Measurements from ENCODE around the gene KCNIP4. TPM values are rescaled to one million over a fixed set of nuclear protein-coding genes. Genes with fewer than 3 reads are reported as not detected.

The KCNIP4 gene
- total and polyA plus RNA-seq, 2 of the 4 experiments (the other 2 are of a cell fraction), result not detected

DNA sequence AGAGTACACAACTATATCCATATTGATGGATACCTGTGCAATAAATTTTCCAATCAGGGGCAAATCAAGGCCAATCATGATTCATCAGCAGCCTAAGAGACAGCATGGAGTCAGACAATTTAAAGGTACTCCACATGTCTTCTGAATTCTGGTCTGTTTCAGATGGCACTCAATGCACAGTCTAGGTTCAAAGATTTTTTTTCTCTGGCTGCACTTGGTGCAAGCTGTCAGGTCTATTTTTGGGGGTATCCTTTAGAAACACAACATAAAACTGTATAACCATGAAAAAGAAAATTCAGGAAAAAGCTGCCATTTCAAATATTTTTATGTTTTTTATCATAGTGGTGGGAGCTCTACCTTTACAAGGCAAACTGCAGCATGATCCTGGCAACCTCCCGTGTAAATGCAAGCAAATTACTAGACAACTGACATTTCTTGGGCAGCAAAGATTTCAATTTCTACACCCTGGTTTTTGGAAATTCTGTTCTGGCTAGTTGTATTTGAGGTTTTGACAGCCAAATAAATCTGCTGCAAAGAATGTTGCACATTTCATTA lies 310.3 kb downstream of the KCNIP4 start:
- dilution Hi-C loops (cut with HindIII; ENCODE audit: low sequenced_read_pairs, unreplicated experiment), result no loop called here
- CTCF ChIA-PET, result interaction anchor here (0.6 kb wide), 1 partner anchor 211 kb away, joined by 4 read pairs; no protein-coding TSS in a partner anchor

More for the DNA sequence above, 310.3 kb downstream of the KCNIP4 start:
- Histone ChIP-seq H3K27me3 (ENCODE audit: control insufficient read depth, insufficient read depth, low read length) (no peaks in the 10 kb centered on the region), H2BK20ac (ENCODE audit: low read depth, low read length) (no peak overlapping the region), H3K4me3 (ENCODE audit: insufficient read depth, low read depth, low read length) (no peak overlapping the region), H2BK15ac (ENCODE audit: low read depth, low read length) (no peak overlapping the region), H3K27ac (ENCODE audit: insufficient read depth, low read length) (no peak overlapping the region), H3K56ac (ENCODE audit: extremely low read depth, insufficient read depth, low read length) (no peak overlapping the region), H2AFZ (replicated peaks; ENCODE audit: low read length, poor library complexity) (no peak overlapping the region), H3K4me2 (ENCODE audit: low read depth, low read length) (no peak overlapping the region), H3K79me1 (ENCODE audit: low read depth in 1 of 2, low read length in 2 of 2) (no peaks in the 10 kb centered on the region), H2AK5ac (ENCODE audit: low read depth, low read length) (no peak overlapping the region), H3K9me1 (ENCODE audit: insufficient read depth, low read length) (no peaks in the 10 kb centered on the region), H2AK9ac (replicated peaks; ENCODE audit: low read depth, low read length, poor library complexity) (no peak overlapping the region), H4K91ac (ENCODE audit: insufficient read depth, low read depth, low read length) (no peak overlapping the region), H3K4ac (ENCODE audit: low read depth, low read length) (no peak overlapping the region), H3K23ac (ENCODE audit: low read depth, low read length) (no peak overlapping the region), H4K20me1 (ENCODE audit: insufficient read depth, low read length) (no peaks in the 10 kb centered on the region), H4K8ac (ENCODE audit: low read depth in 2 of 2, low read length in 2 of 2) (no peak overlapping the region), H2BK5ac (ENCODE audit: low read depth, low read length, poor library complexity, severe bottlenecking) (no peak overlapping the region), H4K5ac (ENCODE audit: low read depth, low read length) (no peak overlapping the region), H3K9ac (ENCODE audit: low read depth, low read length) (no peak overlapping the region), H3K18ac (ENCODE audit: low read depth, low read length) (no peak overlapping the region), H2BK120ac (ENCODE audit: low read depth, low read length) (no peak overlapping the region), H3K14ac (replicated peaks; ENCODE audit: low read depth, low read length) (no peak overlapping the region), H3K36me3 (ENCODE audit: control insufficient read depth, insufficient read depth, low read length) (no peaks in the 10 kb centered on the region), H3K9me3 (ENCODE audit: control insufficient read depth, insufficient read depth, low read length) (peaks cover 5% of the 10 kb centered on the region), H3K4me1 (ENCODE audit: control insufficient read depth, insufficient read depth, low read length) (no peaks in the 10 kb centered on the region)
- in situ Hi-C loops (cut with MboI; ENCODE audit: low sequenced_read_pairs), result no loop called here
- intact Hi-C loops (cut with micrococcal nuclease), result no loop called here
- BruUV-seq (replicated peaks), result no TSS peak
- ATAC-seq (ENCODE audit: low read depth), result no peak
- no CpG with 5 or more reads among the region's 1 CpG for WGBS, 2 experiments (ENCODE audit: extremely low coverage in 2 of 2, insufficient read length in 1 of 2)
- no peak for DNase-seq
- no peak for TF ChIP-seq CEBPB (IDR thresholded peaks at IDR 0.05; ENCODE audit: low read depth, low read length)
- no peak for TF ChIP-seq RAD21 (IDR thresholded peaks at IDR 0.05; ENCODE audit: low read length)
- TF ChIP-seq, protein P1, sequence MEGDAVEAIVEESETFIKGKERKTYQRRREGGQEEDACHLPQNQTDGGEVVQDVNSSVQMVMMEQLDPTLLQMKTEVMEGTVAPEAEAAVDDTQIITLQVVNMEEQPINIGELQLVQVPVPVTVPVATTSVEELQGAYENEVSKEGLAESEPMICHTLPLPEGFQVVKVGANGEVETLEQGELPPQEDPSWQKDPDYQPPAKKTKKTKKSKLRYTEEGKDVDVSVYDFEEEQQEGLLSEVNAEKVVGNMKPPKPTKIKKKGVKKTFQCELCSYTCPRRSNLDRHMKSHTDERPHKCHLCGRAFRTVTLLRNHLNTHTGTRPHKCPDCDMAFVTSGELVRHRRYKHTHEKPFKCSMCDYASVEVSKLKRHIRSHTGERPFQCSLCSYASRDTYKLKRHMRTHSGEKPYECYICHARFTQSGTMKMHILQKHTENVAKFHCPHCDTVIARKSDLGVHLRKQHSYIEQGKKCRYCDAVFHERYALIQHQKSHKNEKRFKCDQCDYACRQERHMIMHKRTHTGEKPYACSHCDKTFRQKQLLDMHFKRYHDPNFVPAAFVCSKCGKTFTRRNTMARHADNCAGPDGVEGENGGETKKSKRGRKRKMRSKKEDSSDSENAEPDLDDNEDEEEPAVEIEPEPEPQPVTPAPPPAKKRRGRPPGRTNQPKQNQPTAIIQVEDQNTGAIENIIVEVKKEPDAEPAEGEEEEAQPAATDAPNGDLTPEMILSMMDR (conservative IDR thresholded peaks at IDR 0.05; ENCODE audit: low read depth, low read length), result no peak
- TF ChIP-seq, protein P2, sequence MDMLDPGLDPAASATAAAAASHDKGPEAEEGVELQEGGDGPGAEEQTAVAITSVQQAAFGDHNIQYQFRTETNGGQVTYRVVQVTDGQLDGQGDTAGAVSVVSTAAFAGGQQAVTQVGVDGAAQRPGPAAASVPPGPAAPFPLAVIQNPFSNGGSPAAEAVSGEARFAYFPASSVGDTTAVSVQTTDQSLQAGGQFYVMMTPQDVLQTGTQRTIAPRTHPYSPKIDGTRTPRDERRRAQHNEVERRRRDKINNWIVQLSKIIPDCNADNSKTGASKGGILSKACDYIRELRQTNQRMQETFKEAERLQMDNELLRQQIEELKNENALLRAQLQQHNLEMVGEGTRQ (IDR thresholded peaks at IDR 0.05; ENCODE audit: low read depth, low read length), result no peak
- no peak for TF ChIP-seq SMC3 (IDR thresholded peaks at IDR 0.05; ENCODE audit: low read depth, low read length)
- no peak for TF ChIP-seq NFE2L2 (IDR thresholded peaks at IDR 0.05; ENCODE audit: low read depth, low read length)
- no peak for TF ChIP-seq RCOR1 (IDR thresholded peaks at IDR 0.05; ENCODE audit: insufficient replicate concordance, low read length)
- no peak for TF ChIP-seq BHLHE40 (IDR thresholded peaks at IDR 0.05; ENCODE audit: low read depth, low read length)
- TF ChIP-seq, protein P3, sequence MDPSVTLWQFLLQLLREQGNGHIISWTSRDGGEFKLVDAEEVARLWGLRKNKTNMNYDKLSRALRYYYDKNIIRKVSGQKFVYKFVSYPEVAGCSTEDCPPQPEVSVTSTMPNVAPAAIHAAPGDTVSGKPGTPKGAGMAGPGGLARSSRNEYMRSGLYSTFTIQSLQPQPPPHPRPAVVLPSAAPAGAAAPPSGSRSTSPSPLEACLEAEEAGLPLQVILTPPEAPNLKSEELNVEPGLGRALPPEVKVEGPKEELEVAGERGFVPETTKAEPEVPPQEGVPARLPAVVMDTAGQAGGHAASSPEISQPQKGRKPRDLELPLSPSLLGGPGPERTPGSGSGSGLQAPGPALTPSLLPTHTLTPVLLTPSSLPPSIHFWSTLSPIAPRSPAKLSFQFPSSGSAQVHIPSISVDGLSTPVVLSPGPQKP (IDR thresholded peaks at IDR 0.05; ENCODE audit: borderline replicate concordance, low read depth, low read length), result no peak
- TF ChIP-seq MXI1 (IDR thresholded peaks at IDR 0.05; ENCODE audit: borderline replicate concordance, low read depth, low read length), result no peak
- TF ChIP-seq FOS (IDR thresholded peaks at IDR 0.05; ENCODE audit: low read depth, low read length), result no peak
- TF ChIP-seq MAZ (IDR thresholded peaks at IDR 0.05; ENCODE audit: borderline replicate concordance, low read depth, low read length), result no peak
- POLR2A ChIA-PET (ENCODE audit: unreplicated experiment), result no interaction called here
